Measurements from ENCODE around the gene ALDH1A1. TPM values are rescaled to one million over a fixed set of nuclear protein-coding genes. Genes with fewer than 3 reads are reported as not detected.

ALDH1A1 gene
- total RNA-seq, 4 donors from 2014 or later, result 66.4 to 97.5 (median 82.3) TPM

- intact Hi-C loops (cut with DNase I), result no loop called here
- no peaks in the 10 kb centered on the region for H3K27me3 ChIP-seq
- H3K4me3 ChIP-seq, result no peak overlapping the region
- H3K4me1 ChIP-seq, result peaks cover 0 to 12% (median 3%) of the 10 kb centered on the region in 4 donors
- peaks cover 0 to 3% (median 0%) of the 10 kb centered on the region in 4 donors for H3K36me3 ChIP-seq
- H3K9me3 ChIP-seq, result no peaks in the 10 kb centered on the region
- no peak for DNase-seq (ENCODE audit: extremely low spot score)
- 95% methylated on average over 3 of the region's 3 CpGs for WGBS
- no peak overlapping the region for H3K27ac ChIP-seq (replicated peaks in 1 of 4)
- TF ChIP-seq POLR2AphosphoS5 (IDR thresholded peaks at IDR 0.05) (no peak), CTCF (IDR thresholded peaks at IDR 0.05) (no peak), EP300 (IDR thresholded peaks at IDR 0.05) (no peak), POLR2A (IDR thresholded peaks at IDR 0.05; ENCODE audit: low read depth) (no peak)
Observed at GRCh38 chr9:72909428-72909827, 43.4 kb downstream of the ALDH1A1 start.

GRCh38 chr9:72907421-72907820, 45.4 kb downstream of the ALDH1A1 start:
- Histone ChIP-seq H3K36me3 (peaks cover 0 to 3% (median 0%) of the 10 kb centered on the region in 4 donors), H3K27ac (replicated peaks in 1 of 4) (no peak overlapping the region), H3K4me1 (peaks cover 0 to 10% (median 3%) of the 10 kb centered on the region in 4 donors), H3K4me3 (no peak overlapping the region), H3K9me3 (no peaks in the 10 kb centered on the region), H3K27me3 (no peaks in the 10 kb centered on the region)
- 81% methylated on average over 5 of the region's 5 CpGs for WGBS
- TF ChIP-seq CTCF (IDR thresholded peaks at IDR 0.05) (no peak), POLR2A (IDR thresholded peaks at IDR 0.05; ENCODE audit: low read depth) (no peak), POLR2AphosphoS5 (IDR thresholded peaks at IDR 0.05) (no peak), EP300 (IDR thresholded peaks at IDR 0.05) (no peak)
- no peak for DNase-seq (ENCODE audit: extremely low spot score)
- intact Hi-C loops (cut with DNase I), result no loop called here

GRCh38 chr9:72906810-72907209, 46.0 kb downstream of the ALDH1A1 start:
- Histone ChIP-seq H3K27me3 (no peaks in the 10 kb centered on the region), H3K27ac (replicated peaks in 1 of 4) (no peak overlapping the region), H3K9me3 (no peaks in the 10 kb centered on the region), H3K4me3 (no peak overlapping the region), H3K36me3 (peaks cover 0 to 3% (median 0%) of the 10 kb centered on the region in 4 donors), H3K4me1 (peaks cover 0 to 7% (median 2%) of the 10 kb centered on the region in 4 donors)
- DNase-seq (ENCODE audit: extremely low spot score), result no peak
- TF ChIP-seq CTCF (IDR thresholded peaks at IDR 0.05), result no peak
- TF ChIP-seq POLR2A (IDR thresholded peaks at IDR 0.05; ENCODE audit: low read depth), result no peak
- TF ChIP-seq EP300 (IDR thresholded peaks at IDR 0.05), result no peak
- WGBS, result 89% methylated on average over 1 of the region's 1 CpG
- intact Hi-C loops (cut with DNase I), result no loop called here

- Histone ChIP-seq H3K9me3 (no peaks in the 10 kb centered on the region), H3K27ac (replicated peaks in 1 of 4) (no peak overlapping the region), H3K4me1 (peaks cover 0 to 7% (median 2%) of the 10 kb centered on the region in 4 donors), H3K27me3 (no peaks in the 10 kb centered on the region), H3K36me3 (peaks cover 0 to 3% (median 0%) of the 10 kb centered on the region in 4 donors), H3K4me3 (no peak overlapping the region)
- TF ChIP-seq EP300 (IDR thresholded peaks at IDR 0.05), result no peak
- TF ChIP-seq CTCF (IDR thresholded peaks at IDR 0.05), result no peak
- no peak for TF ChIP-seq POLR2A (IDR thresholded peaks at IDR 0.05; ENCODE audit: low read depth)
- no peak for TF ChIP-seq POLR2AphosphoS5 (IDR thresholded peaks at IDR 0.05)
- intact Hi-C loops (cut with DNase I), result no loop called here
- WGBS, result 70% methylated on average over 3 of the region's 3 CpGs
- DNase-seq (ENCODE audit: extremely low spot score), result no peak
Observed at GRCh38 chr9:72905514-72906480, 47.1 kb downstream of the ALDH1A1 start.
